GM12878 (cell line): ENCODE results near the gene MAP3K5. TPM values are rescaled to one million over a fixed set of nuclear protein-coding genes. Genes with fewer than 3 reads are reported as not detected.

Experiments
- ATAC-seq: fragments of 200-7000 bp; cut with Tn5 transposase; 3 replicates; pipeline ENCODE4 v1.9.1; 2020; ENCODE audit warnings: mild to moderate bottlenecking, moderate library complexity
- BruUV-seq: library from RNA; stranded (reverse); fragments of 400-500 nt; replicated peaks from 2 replicates; lab custom pipeline; 2021; lab: Mats Ljungman, UMichigan
- CTCF ChIA-PET: fragments of 300-600 bp; sonication (Branson Sonifier 250); formaldehyde crosslinking; extraction: SDS; loops from one replicate; lab custom pipeline; 2021; ENCODE audit warnings: inconsistent platforms; lab: Yijun Ruan, JAX
- POLR2A ChIA-PET: fragments of 350-600 bp; formaldehyde crosslinking; extraction: SDS; loops from one replicate; lab custom pipeline; 2021; ENCODE audit warnings: inconsistent platforms; lab: Charles Lee
- RAD21 ChIA-PET: fragments of 300-600 bp; sonication (Branson Sonifier 250); formaldehyde crosslinking; loops from one replicate; lab custom pipeline; 2023; ENCODE audit warnings: antibody characterized with exemption; ENCODE audit not compliant: unreplicated experiment; lab: Charles Lee
- SMC1A ChIA-PET: fragments of 300-600 bp; sonication (Branson Sonifier 250); formaldehyde crosslinking; loops from one replicate; lab custom pipeline; 2023; ENCODE audit not compliant: unreplicated experiment, uncharacterized antibody; lab: Charles Lee
- DNase-seq: peaks from one replicate; pipeline ENCODE4 v3.0.0-alpha.2; 2011; ENCODE audit warnings: low read depth, low spot score
- FAIRE-seq: peaks from 3 replicates; lab custom pipeline; 2011; peaks lifted over from hg19 to GRCh38; lab: Jason Lieb, UNC
- H2AFZ ChIP-seq: 2 replicates; pipeline ENCODE4 v1.6.0; 2011; ENCODE audit warnings: low read depth, low read length, control low read depth; ENCODE audit not compliant: control insufficient read depth
- H3K27ac ChIP-seq: 2 replicates; pipeline ENCODE4 v1.5.1; 2011; ENCODE audit warnings: control low read depth; ENCODE audit not compliant: control insufficient read depth, insufficient read depth
- H3K27me3 ChIP-seq, 2 experiments: replicated peaks in 1 of 2; 2 replicates each; pipeline versions ENCODE4 v1.6.0 to v1.6.1; 2011; ENCODE audit warnings: low read length in 1 of 2; ENCODE audit not compliant: control insufficient read depth in 2 of 2, insufficient read depth in 2 of 2
- H3K36me3 ChIP-seq, 2 experiments: 2 replicates each; pipeline ENCODE4 v1.5.1; 2011; ENCODE audit warnings: low read length in 1 of 2; ENCODE audit not compliant: control insufficient read depth in 2 of 2, insufficient read depth in 2 of 2
- H3K4me1 ChIP-seq: 2 replicates; pipeline ENCODE4 v1.6.1; 2011; ENCODE audit warnings: mild to moderate bottlenecking, low read length, moderate library complexity, mixed read lengths; ENCODE audit not compliant: control insufficient read depth, insufficient read depth
- H3K4me2 ChIP-seq: 2 replicates; pipeline ENCODE4 v1.6.0; 2011; ENCODE audit warnings: control low read depth; ENCODE audit not compliant: control insufficient read depth, insufficient read depth
- H3K4me3 ChIP-seq: fragments of 200-600 bp; sonication (generic); 2 replicates; pipeline ENCODE4 v1.5.1; 2016
- H3K79me2 ChIP-seq: 2 replicates; pipeline ENCODE4 v1.6.0; 2011; ENCODE audit warnings: low read length; ENCODE audit not compliant: control insufficient read depth, insufficient read depth
- H3K9ac ChIP-seq: 2 replicates; pipeline ENCODE4 v1.8.0; 2011; ENCODE audit warnings: low read length, control low read depth, mixed read lengths; ENCODE audit not compliant: control insufficient read depth, insufficient read depth
- H3K9me3 ChIP-seq: replicated peaks from 3 replicates; pipeline ENCODE4 v1.5.1; 2011; ENCODE audit warnings: mild to moderate bottlenecking, low read length; ENCODE audit not compliant: control insufficient read depth, insufficient read depth
- H4K20me1 ChIP-seq: 2 replicates; pipeline ENCODE4 v1.6.0; 2011; ENCODE audit not compliant: control insufficient read depth, insufficient read depth
- DPF2 ChIP-seq: fragments of 450-650 bp; IDR thresholded peaks from 2 replicates; pipeline ENCODE4 v1.6.1; 2017; ENCODE audit warnings: mild to moderate bottlenecking
- GABPA ChIP-seq: IDR thresholded peaks from 2 replicates; pipeline ENCODE4 v1.6.1; 2014; ENCODE audit warnings: antibody characterized with exemption, low read depth, mild to moderate bottlenecking, inconsistent platforms
- HDAC2 ChIP-seq: fragments of 200-600 bp; sonication (generic); IDR thresholded peaks from 2 replicates; pipeline ENCODE4 v1.6.1; 2017
- MXI1 ChIP-seq: fragments of 150-350 bp; IDR thresholded peaks from 2 replicates; pipeline ENCODE4 v1.6.1; 2011; ENCODE audit warnings: low read depth, mild to moderate bottlenecking, inconsistent platforms, low read length, improper control_type of control experiment
- NFYB ChIP-seq: IDR thresholded peaks from 2 replicates; pipeline ENCODE4 v1.6.1; 2011; ENCODE audit warnings: low read depth, mild to moderate bottlenecking, low read length, improper control_type of control experiment, moderate library complexity; ENCODE audit not compliant: insufficient read depth
- NR2C2 ChIP-seq: IDR thresholded peaks from 2 replicates; pipeline ENCODE4 v1.6.1; 2011; ENCODE audit warnings: borderline replicate concordance, low read depth; ENCODE audit not compliant: control insufficient read depth, insufficient read length
- RFX5 ChIP-seq: IDR thresholded peaks from 2 replicates; pipeline ENCODE4 v1.6.1; 2011; ENCODE audit warnings: low read depth, low read length, improper control_type of control experiment
- SMC3 ChIP-seq: IDR thresholded peaks from 2 replicates; pipeline ENCODE4 v1.6.1; 2011; ENCODE audit warnings: low read length, improper control_type of control experiment, borderline replicate concordance
- SPI1 ChIP-seq: IDR thresholded peaks from 2 replicates; pipeline ENCODE4 v1.6.1; 2011; ENCODE audit warnings: low read depth, mild to moderate bottlenecking, low read length, moderate library complexity, borderline replicate concordance; ENCODE audit not compliant: insufficient read depth
- STAT3 ChIP-seq: IDR thresholded peaks from 2 replicates; pipeline ENCODE4 v1.6.1; 2011; ENCODE audit warnings: low read depth, low read length, improper control_type of control experiment
- SUPT20H ChIP-seq: IDR thresholded peaks from 2 replicates; pipeline ENCODE4 v1.6.1; 2011; ENCODE audit warnings: low read depth, mild to moderate bottlenecking, low read length, moderate library complexity, borderline replicate concordance; ENCODE audit not compliant: control insufficient read depth
- TCF3 ChIP-seq: IDR thresholded peaks from 2 replicates; pipeline ENCODE4 v1.6.1; 2012; ENCODE audit warnings: low read depth, mild to moderate bottlenecking, low read length, borderline replicate concordance; ENCODE audit not compliant: insufficient read depth
- TCF7 ChIP-seq: IDR thresholded peaks from 2 replicates; pipeline ENCODE4 v1.6.1; 2014; ENCODE audit warnings: antibody characterized with exemption, borderline replicate concordance
- ZBTB11 ChIP-seq: fragments of 450-650 bp; formaldehyde crosslinking; IDR thresholded peaks from 2 replicates; pipeline ENCODE4 v1.5.0; 2022; ENCODE audit warnings: mild to moderate bottlenecking, missing genetic modification characterization
- WGBS: methylation state at CpG from one replicate; pipeline ENCODE4 v1.1.6; 2016; ENCODE audit warnings: low lambda C conversion rate; ENCODE audit not compliant: insufficient replicate concordance, insufficient coverage; ENCODE audit errors: missing lambda C conversion rate; 5-methylcytosine and 5-hydroxymethylcytosine counted together
- in situ Hi-C: fragments of 300-500 bp; cut with MboI; formaldehyde crosslinking; loops from 9 replicates; pipeline ENCODE4 v1.14.3; 2018; ENCODE audit warnings: mixed read lengths
- intact Hi-C: fragments of 100-400 bp; cut with micrococcal nuclease; formaldehyde crosslinking; loops from one replicate; pipeline ENCODE4 v1.14.2; 2022; ENCODE audit not compliant: unreplicated experiment
- polyA plus RNA-seq, 11 experiments: library from polyadenylated mRNA; depleted of rRNA in 4 of 11; unstranded in 6 of 11; stranded (reverse) in 5 of 11; fragments of >200 nt; fragmentation: Nextera tagmentation in 4 of 11; fragmentation: Illumina TruSeq in 1 of 11; extraction: Ambion mirVana in 4 of 11; extraction: Trizol in 1 of 11; gene quantifications; 1 replicate in 1 of 11; 2 replicates in 10 of 11; pipeline versions ENCODE4 v1.2.1 to v1.2.3, GENCODE V29; 2011 to 2016; ENCODE audit warnings: inconsistent platforms in 2 of 11, missing spikeins in 2 of 11, low read depth in 1 of 11
- total RNA-seq, 4 experiments: library from RNA; depleted of rRNA in 3 of 4; stranded (reverse); fragments of >200 nt in 3 of 4; fragmentation: Illumina TruSeq in 1 of 4; extraction: Trizol in 1 of 4; gene quantifications; 2 replicates each; pipeline versions ENCODE4 v1.2.1 to v1.2.3, GENCODE V29; 2013 to 2021

The MAP3K5 gene
- total and polyA plus RNA-seq, 10 of the 15 experiments (the other 5 are each of a cell fraction or from before 2014, with no cell fraction given) = 5.4 to 34.3 (median 26.4) TPM

DNA sequence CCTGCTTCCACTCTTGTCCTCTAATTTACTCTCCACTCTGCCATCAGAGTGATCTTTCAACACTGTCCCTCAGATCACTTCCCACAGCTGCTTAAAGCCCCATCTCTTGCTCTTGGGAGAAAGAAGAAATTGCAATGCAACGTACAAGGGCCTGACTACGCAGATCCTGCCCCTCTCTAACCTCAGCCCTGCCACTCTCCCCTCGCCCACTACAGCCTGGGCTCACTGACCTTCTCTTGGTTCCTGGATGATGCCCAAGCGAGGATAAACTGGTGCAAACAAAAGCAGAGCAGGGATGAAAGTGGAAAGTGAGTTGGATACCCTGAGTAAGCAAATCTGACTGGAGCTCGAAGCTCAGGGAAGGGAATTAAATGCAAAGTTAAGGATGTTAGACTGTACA, 92.9 kb downstream of the MAP3K5 start:
- peaks cover 2 to 45% of the 10 kb centered on the region in 2 experiments for H3K36me3 ChIP-seq
- ATAC-seq (no peak), FAIRE-seq (no peak), DNase-seq (no peak)
- H3K4me2 ChIP-seq = no peak overlapping the region
- TF ChIP-seq NFYB = no peak
- TF ChIP-seq SPI1 = no peak
- TF ChIP-seq RFX5 = no peak
- TF ChIP-seq TCF7 = no peak
- no peak for TF ChIP-seq SUPT20H
- SMC1A ChIA-PET = interaction anchor here (0.8 to 5.3 kb wide), 6 partner anchors 13 to 91 kb away, joined by 3 to 27 read pairs (median 3); no protein-coding TSS in a partner anchor
- no peaks in the 10 kb centered on the region for H3K4me1 ChIP-seq
- H3K4me3 ChIP-seq = no peak overlapping the region
- no peak overlapping the region for H3K9ac ChIP-seq
- CTCF ChIA-PET = interaction anchor here (1.2 to 2.0 kb wide), 4 partner anchors 32 to 93 kb away, joined by 3 to 6 read pairs (median 4); partner anchors contain the start of gene MAP3K5
- peaks cover 29% of the 10 kb centered on the region for H3K79me2 ChIP-seq
- intact Hi-C loops = no loop called here
- H3K27me3 ChIP-seq = no peaks in the 10 kb centered on the region
- no peak overlapping the region for H2AFZ ChIP-seq
- in situ Hi-C loops = no loop called here
- BruUV-seq = no TSS peak
- H4K20me1 ChIP-seq = no peaks in the 10 kb centered on the region
- 95% methylated on average over 5 of the region's 5 CpGs for WGBS
- no peak overlapping the region for H3K27ac ChIP-seq
- H3K9me3 ChIP-seq = no peaks in the 10 kb centered on the region
- RAD21 ChIA-PET = interaction anchor here (1.4 to 3.4 kb wide), 2 partner anchors 18 to 93 kb away, joined by 6 to 10 read pairs; partner anchors contain the start of gene MAP3K5
- POLR2A ChIA-PET = interaction anchor here (0.6 kb wide), 1 partner anchor 11 kb away, joined by 3 read pairs; no protein-coding TSS in a partner anchor

DNA sequence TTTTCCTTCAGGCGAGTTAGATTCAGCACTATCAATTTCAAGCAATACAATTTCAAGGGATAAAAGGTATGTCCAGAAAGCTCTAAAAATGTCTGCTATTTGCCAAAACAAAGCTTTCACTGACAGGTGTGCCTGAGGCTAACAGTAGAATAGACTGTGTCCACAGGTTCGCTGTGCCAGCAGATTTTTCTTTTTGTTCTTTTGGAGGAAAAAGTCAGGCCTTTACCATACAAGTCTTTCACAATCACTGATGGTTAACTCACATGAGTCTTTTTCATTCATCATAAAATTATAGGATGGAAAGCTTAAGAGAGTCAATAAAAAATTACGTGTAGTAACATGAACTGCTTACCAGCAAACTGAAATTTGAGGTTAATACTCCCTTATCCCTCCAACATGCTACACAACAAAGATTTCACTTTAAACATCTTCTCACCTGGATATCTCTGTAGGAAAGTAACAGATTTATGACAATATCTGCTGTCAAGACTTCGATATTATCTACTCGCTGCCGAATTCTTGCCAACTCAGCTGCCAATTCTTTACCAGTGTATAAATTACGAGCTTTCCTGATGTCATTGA, 95.4 kb downstream of the MAP3K5 start:
- Histone ChIP-seq H3K27me3 (no peaks in the 10 kb centered on the region), H3K9me3 (no peaks in the 10 kb centered on the region), H2AFZ (no peak overlapping the region), H3K4me1 (no peaks in the 10 kb centered on the region), H3K4me2 (no peak overlapping the region), H3K27ac (no peak overlapping the region), H4K20me1 (no peaks in the 10 kb centered on the region), H3K79me2 (peaks cover 17% of the 10 kb centered on the region), H3K4me3 (no peak overlapping the region), H3K36me3 (peaks cover 0 to 45% of the 10 kb centered on the region in 2 experiments), H3K9ac (no peak overlapping the region)
- intact Hi-C loops (no loop called here), in situ Hi-C loops (no loop called here)
- ChIA-PET SMC1A (interaction anchor here (1.0 to 1.6 kb wide), 7 partner anchors 10 to 95 kb away, joined by 3 to 7 read pairs (median 3); partner anchors contain the start of gene MAP3K5), CTCF (interaction anchor here (1.0 to 1.3 kb wide), 2 partner anchors 9 to 52 kb away, joined by 4 to 5 read pairs; no protein-coding TSS in a partner anchor), POLR2A (no interaction called here), RAD21 (interaction anchor here (0.9 to 3.4 kb wide), 2 partner anchors 21 to 96 kb away, joined by 3 to 10 read pairs; partner anchors contain the start of gene MAP3K5)
- no peak for ATAC-seq
- FAIRE-seq = no peak
- BruUV-seq = no TSS peak
- 97% methylated on average over 7 of the region's 7 CpGs for WGBS
- no peak for DNase-seq
- no peak for TF ChIP-seq TCF3
- no peak for TF ChIP-seq MXI1
- no peak for TF ChIP-seq NR2C2
- TF ChIP-seq SMC3 = no peak
- no peak for TF ChIP-seq ZBTB11 (CRISPR knock-in tag)
- TF ChIP-seq STAT3 = no peak
- TF ChIP-seq HDAC2 = no peak
- no peak for TF ChIP-seq GABPA
- TF ChIP-seq DPF2 = no peak
